GM23248 (cell line): ENCODE data around the gene JDP2.

Experiments
- EZH2 ChIP-seq: fragments of 200-600 bp; sonication (generic); IDR thresholded peaks from 2 replicates; pipeline ENCODE4 v1.6.1; 2018; ENCODE audit warnings: antibody characterized with exemption, mild to moderate bottlenecking; ENCODE audit not compliant: insufficient read depth, poor library complexity, severe bottlenecking
- EZH2phosphoT487 ChIP-seq: fragments of 200-600 bp; sonication (generic); IDR thresholded peaks from 2 replicates; pipeline ENCODE4 v1.6.1; 2018; ENCODE audit warnings: antibody characterized with exemption, moderate library complexity, mild to moderate bottlenecking, low read depth; ENCODE audit not compliant: insufficient read depth

GRCh38 chr14:75514673-75515628 lies 87.1 kb downstream of the JDP2 start:
- TF ChIP-seq EZH2 (no peak), EZH2phosphoT487 (no peak)
